ENCODE results near the gene DBX1.
"Not testable (repeated sequence)": the region's sequence is repeated elsewhere in the genome, so short reads cannot be mapped to it uniquely, and the experiment has no call there.

DNA sequence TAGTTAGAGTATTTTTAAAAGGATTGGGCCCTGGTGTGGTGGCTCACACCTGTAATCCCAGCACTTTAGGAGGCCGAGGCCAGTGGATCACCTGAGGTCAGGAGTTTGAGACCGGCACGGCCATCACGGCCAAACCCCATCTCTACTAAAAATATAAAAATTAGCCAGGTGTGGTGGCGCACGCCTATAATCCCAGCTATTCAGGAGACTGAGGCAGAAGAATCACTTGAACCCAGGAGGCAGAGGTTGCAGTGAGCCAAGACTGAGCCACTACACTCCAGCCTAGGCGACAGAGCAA, 31.8 kb downstream of the DBX1 start:
- not testable (repeated sequence) for TF ChIP-seq CTCF, POLR2A (IDR thresholded peaks at IDR 0.05)

Measured in adrenal gland (tissue), 5 donors.